Progenitor cell of endocrine pancreas (in vitro differentiated cells): ENCODE data around the gene CEP72. TPM values are rescaled to one million over a fixed set of nuclear protein-coding genes. Genes with fewer than 3 reads are reported as not detected.
A peak's percentile ranks its signal among the peaks of the same experiment; 100 is the strongest.
"Not testable (repeated sequence)": the region's sequence is repeated elsewhere in the genome, so short reads cannot be mapped to it uniquely, and the experiment has no call there.

ENCODE experiments used
- DNase-seq: peaks from one replicate; pipeline ENCODE4 v3.0.0; 2021; ENCODE audit warnings: low spot score; ENCODE audit not compliant: unreplicated experiment
- H3K27ac Mint-ChIP-seq: 2 replicates; pipeline ENCODE4 v1.8.0; 2021; ENCODE audit warnings: mild to moderate bottlenecking, moderate library complexity, mixed read lengths
- H3K27me3 Mint-ChIP-seq: 2 replicates; pipeline ENCODE4 v1.8.0; 2021; ENCODE audit warnings: mixed read lengths
- H3K36me3 Mint-ChIP-seq: 2 replicates; pipeline ENCODE4 v1.8.0; 2022; ENCODE audit warnings: mixed read lengths; ENCODE audit not compliant: insufficient read depth
- H3K4me1 Mint-ChIP-seq: 2 replicates; pipeline ENCODE4 v1.8.0; 2021; ENCODE audit warnings: low read depth, mixed read lengths
- H3K4me3 Mint-ChIP-seq: 2 replicates; pipeline ENCODE4 v1.8.0; 2021; ENCODE audit warnings: low read depth, mild to moderate bottlenecking, moderate library complexity, mixed read lengths
- H3K9me3 Mint-ChIP-seq: 2 replicates; pipeline ENCODE4 v1.8.0; 2021; ENCODE audit warnings: low read depth, mixed read lengths
- total RNA-seq: library from RNA; stranded (reverse); gene quantifications from 2 replicates; pipeline ENCODE4 v1.2.1, GENCODE V29; 2021
- TF ChIP-seq, protein P1 (sequence below): fragments of 200-600 bp; sonication (generic); IDR thresholded peaks from one replicate; pipeline ENCODE4 v1.5.0; 2021; ENCODE audit warnings: antibody characterized with exemption, mild to moderate bottlenecking; ENCODE audit not compliant: unreplicated experiment

Gene CEP72
- total RNA-seq, 1 donor from 2014 or later: 24.8 TPM

DNA sequence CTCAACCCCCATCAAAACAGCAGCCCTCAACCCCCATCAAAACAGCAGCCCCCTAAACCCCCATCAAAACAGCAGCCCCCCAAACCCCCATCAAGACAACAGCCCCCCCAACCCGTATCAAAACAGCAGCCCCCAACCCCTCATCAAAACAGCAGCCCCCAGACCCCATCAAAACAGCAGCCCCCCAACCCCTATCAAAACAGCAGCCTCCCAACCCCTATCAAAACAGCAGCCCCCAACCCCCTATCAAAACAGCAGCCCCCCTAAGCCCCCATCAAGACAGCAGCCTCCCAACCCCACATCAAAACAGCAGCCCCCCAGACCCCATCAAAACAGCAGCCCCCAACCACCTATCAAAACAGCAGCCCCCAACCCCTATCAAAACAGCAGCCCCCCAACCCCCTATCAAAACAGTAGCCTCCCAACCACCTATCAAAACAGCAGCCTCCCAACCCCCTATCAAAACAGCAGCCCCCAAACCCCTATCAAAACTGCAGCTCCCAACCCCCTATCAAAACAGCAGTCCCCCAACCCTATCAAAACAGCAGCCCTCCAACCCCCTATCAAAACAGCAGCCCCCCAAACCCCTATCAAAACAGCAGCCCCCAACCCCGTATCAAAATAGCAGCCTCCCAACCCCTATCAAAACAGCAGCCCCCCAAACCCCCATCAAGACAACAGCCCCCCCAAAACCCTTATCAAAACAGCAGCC is 79.8 kb downstream of the CEP72 start:
- H3K4me3 Mint-ChIP-seq: no peak overlapping the region
- TF ChIP-seq, protein P1, sequence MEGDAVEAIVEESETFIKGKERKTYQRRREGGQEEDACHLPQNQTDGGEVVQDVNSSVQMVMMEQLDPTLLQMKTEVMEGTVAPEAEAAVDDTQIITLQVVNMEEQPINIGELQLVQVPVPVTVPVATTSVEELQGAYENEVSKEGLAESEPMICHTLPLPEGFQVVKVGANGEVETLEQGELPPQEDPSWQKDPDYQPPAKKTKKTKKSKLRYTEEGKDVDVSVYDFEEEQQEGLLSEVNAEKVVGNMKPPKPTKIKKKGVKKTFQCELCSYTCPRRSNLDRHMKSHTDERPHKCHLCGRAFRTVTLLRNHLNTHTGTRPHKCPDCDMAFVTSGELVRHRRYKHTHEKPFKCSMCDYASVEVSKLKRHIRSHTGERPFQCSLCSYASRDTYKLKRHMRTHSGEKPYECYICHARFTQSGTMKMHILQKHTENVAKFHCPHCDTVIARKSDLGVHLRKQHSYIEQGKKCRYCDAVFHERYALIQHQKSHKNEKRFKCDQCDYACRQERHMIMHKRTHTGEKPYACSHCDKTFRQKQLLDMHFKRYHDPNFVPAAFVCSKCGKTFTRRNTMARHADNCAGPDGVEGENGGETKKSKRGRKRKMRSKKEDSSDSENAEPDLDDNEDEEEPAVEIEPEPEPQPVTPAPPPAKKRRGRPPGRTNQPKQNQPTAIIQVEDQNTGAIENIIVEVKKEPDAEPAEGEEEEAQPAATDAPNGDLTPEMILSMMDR: no peak
- H3K4me1 Mint-ChIP-seq: no peaks in the 10 kb centered on the region
- DNase-seq: no peak
- H3K27ac Mint-ChIP-seq: no peak overlapping the region
- no peaks in the 10 kb centered on the region for H3K9me3 Mint-ChIP-seq
- H3K27me3 Mint-ChIP-seq: peaks cover under 1% of the 10 kb centered on the region
- peaks cover 2% of the 10 kb centered on the region for H3K36me3 Mint-ChIP-seq

DNA sequence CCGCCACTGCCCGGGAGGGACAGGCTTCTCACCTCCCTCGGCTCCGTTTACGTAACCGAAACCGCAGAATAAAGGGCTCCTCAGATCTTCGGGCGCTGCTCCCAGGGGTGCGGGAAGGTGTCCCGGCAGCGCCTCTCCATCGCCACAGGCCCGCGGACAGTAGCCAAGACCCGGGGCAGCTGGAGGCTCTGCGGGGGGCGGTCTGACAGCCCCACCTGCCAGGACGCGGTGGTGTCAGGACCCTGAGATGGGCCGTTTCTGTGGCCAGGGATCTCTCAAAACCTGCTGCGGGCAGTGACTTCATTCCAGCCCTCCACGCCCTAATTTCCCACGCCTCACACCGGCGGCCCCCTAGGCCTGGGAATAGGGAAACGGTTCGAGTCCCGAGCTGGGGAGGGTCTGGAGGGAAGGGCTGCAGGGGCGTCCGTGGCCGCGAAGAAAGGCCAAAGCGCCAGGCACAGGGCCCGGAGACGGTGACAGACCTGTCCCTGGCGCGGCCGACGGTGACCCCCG is 80.4 kb downstream of the CEP72 start:
- not testable (repeated sequence) for H3K36me3 Mint-ChIP-seq, DNase-seq, H3K9me3 Mint-ChIP-seq, H3K27ac Mint-ChIP-seq, H3K4me1 Mint-ChIP-seq, H3K27me3 Mint-ChIP-seq
- H3K4me3 Mint-ChIP-seq: peak overlapping the region; percentile 33

DNA sequence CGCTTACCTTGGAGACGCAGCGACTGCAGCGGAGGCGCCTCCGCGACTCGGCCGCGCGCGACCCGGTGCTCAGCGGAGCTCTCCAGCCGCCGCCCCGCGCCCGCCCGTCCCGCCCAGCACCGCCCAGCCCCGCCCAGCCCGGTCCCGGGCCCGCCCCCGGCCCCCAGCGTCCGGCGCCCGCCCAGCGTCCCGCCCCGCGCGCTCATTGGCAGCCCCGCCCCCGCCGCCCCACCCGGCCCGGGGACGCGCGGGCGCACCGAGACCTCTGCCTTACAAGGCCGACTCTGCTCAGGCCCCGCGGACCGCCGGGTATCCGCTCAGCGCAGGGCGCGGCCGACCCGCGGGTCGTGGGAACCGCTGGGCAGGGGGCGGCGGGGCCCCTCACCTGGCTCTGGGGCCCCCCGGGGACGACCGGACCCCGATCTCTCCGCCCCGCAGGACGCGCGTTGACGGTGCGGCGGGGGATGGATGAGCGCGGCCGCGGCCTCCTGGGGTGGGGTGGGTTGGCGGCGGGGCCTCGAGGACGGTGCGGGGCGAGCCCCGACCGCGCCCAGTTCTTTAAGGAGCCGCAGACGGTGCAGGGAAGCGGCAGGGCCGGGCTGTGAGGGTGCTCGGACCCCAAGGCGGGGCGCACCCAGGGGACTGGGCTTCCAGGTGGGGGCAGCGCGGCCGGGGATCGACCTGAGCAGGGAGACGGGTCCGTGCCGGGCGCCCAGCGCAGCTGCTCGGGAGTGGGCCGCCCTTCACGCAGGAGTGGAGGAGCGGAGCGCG is 81.3 kb downstream of the CEP72 start, which contains the start of gene TPPP:
Gene TPPP, minus strand, starts transcription at position 82 of the 771 bp plus-strand sequence. CDS start 15,292 bp downstream, outside the sequence.
- DNase-seq: peak; percentile 73
- not testable (repeated sequence) for H3K4me1 Mint-ChIP-seq, H3K27me3 Mint-ChIP-seq, H3K9me3 Mint-ChIP-seq, H3K27ac Mint-ChIP-seq, H3K36me3 Mint-ChIP-seq
- H3K4me3 Mint-ChIP-seq: peak within 1 kb of the TSS; percentile 33

DNA sequence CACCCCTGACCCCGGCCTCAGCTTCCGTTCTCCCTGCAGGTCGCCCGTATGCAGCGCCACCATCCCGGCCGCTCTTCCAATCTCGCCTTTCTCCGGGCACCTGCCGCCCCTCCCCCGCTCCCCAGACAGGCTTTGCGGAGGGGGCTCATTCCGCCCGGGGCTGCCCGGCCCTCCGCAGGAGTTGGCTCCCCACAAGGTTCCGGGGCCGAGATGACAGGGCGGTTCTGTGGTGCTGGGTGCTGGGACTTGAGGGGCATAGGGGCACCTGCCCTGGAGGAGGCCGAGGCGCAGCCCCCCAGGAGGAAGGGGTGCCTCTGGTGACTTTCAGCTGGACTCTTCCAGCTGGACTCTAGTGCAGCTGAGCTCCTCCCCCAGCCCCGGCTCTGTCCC is 81.9 kb downstream of the CEP72 start:
- H3K4me1 Mint-ChIP-seq, H3K4me3 Mint-ChIP-seq, H3K9me3 Mint-ChIP-seq, DNase-seq, H3K27ac Mint-ChIP-seq, H3K27me3 Mint-ChIP-seq, H3K36me3 Mint-ChIP-seq: not testable (repeated sequence)

DNA sequence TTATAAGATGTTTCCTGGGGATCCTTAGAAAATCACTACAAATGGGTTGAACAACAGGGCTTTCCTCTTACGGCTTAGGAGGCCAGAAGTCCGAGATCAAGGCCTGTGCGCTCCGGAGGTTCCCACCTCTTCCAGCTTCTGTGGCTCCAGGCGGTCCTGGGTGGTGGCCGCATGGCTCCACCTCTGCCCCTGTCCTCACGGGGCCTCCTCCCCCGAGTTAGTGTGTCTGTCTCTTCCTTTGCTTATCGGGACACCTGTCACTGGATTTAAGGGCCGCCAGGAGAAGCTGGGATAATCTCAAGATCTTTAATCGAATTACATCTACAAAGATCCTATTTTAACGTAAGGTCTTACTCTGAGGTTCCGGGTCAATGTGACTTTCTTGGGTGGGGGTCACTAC is 83.3 kb downstream of the CEP72 start:
- not testable (repeated sequence) for H3K4me3 Mint-ChIP-seq, H3K27ac Mint-ChIP-seq, H3K4me1 Mint-ChIP-seq, H3K36me3 Mint-ChIP-seq, DNase-seq
- H3K9me3 Mint-ChIP-seq: peaks cover 11% of the 10 kb centered on the region
- peaks cover 14% of the 10 kb centered on the region for H3K27me3 Mint-ChIP-seq

DNA sequence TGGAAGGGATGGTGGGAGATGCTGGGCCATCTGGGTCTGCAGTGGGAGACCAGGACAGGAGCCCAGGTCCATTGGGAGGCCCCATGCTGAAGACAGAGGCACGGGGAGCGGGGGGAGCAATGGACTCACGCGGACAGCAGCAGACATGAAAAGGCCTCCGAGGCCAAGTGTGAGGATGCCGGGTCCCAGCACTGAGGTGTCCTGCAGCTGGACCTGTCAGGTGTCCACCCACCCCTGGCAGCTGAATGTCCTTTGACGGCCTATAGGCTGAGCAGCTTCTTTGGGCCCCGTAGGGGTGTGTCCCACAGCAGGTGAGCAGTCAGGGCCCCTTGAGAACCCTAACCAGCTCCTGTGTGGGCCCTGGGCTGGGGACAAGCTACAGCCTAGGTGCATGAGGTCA is 84.1 kb downstream of the CEP72 start:
- not testable (repeated sequence) for H3K27ac Mint-ChIP-seq, H3K36me3 Mint-ChIP-seq, H3K4me3 Mint-ChIP-seq, H3K4me1 Mint-ChIP-seq, DNase-seq
- Mint-ChIP-seq H3K27me3 (peaks cover 20% of the 10 kb centered on the region), H3K9me3 (peaks cover 16% of the 10 kb centered on the region)

GRCh38 chr5:696753-697702 is 84.9 kb downstream of the CEP72 start:
- not testable (repeated sequence) for H3K4me1 Mint-ChIP-seq, H3K4me3 Mint-ChIP-seq, DNase-seq, H3K36me3 Mint-ChIP-seq, H3K27ac Mint-ChIP-seq
- Mint-ChIP-seq H3K27me3 (peaks cover 26% of the 10 kb centered on the region), H3K9me3 (peaks cover 19% of the 10 kb centered on the region)

Other genes starting within 250 kb of the CEP72 start
- 66.5 and 67.3 TPM in 2 replicates for gene EXOC3, start 169.2 kb upstream of the CEP72 start, total RNA-seq
- 1.6 and 1.7 TPM in 2 replicates for gene SLC9A3, start 87.9 kb upstream of the CEP72 start, total RNA-seq
- gene TPPP, start 81.0 kb downstream of the CEP72 start, total RNA-seq: 2.6 and 2.9 TPM in 2 replicates
- gene ZDHHC11B, start 172.4 kb downstream of the CEP72 start, total RNA-seq: 8.6 and 8.7 TPM in 2 replicates
- gene ZDHHC11, start 238.6 kb downstream of the CEP72 start, total RNA-seq: 44.3 and 47.6 TPM in 2 replicates